HL-60 (cell line): ENCODE results near the gene KRTAP5-9.

Source experiments
- SPI1 ChIP-seq: IDR thresholded peaks from 2 replicates; pipeline ENCODE4 v1.6.1; 2012; ENCODE audit warnings: low read depth, mild to moderate bottlenecking, borderline replicate concordance
- TF ChIP-seq, protein P1 (sequence below): IDR thresholded peaks from one replicate; pipeline ENCODE4 v1.5.1; 2011; ENCODE audit warnings: low read length, control low read depth, inconsistent platforms; ENCODE audit not compliant: insufficient read depth

DNA sequence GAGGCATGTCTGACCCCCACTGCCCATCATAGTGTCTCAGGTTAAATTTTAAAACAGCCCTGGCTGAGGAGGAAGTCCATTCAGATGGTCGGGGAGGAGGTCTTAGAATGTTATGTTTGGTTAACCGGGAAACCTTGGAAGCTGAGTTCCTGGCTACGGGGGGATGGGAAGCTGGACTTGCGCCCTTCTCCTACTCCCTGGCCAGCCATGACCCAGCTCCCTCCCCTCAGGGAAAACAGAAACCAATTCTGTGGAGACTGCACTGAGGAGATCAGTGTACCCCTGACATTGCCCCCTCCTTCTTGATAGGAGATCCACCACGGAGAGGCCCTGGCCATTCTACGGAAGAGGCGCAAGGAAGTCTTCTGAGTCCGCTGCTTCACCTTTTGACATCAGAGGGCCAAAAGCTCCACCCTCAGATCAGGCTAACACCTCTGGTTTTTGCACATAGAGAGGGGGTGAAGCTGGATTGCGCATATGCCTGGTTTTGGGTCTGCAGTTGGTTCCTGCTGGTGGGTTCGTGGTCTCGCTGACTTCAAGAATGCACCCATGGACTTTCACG, 2.7 kb upstream of the KRTAP5-9 start:
- TF ChIP-seq, protein P1, sequence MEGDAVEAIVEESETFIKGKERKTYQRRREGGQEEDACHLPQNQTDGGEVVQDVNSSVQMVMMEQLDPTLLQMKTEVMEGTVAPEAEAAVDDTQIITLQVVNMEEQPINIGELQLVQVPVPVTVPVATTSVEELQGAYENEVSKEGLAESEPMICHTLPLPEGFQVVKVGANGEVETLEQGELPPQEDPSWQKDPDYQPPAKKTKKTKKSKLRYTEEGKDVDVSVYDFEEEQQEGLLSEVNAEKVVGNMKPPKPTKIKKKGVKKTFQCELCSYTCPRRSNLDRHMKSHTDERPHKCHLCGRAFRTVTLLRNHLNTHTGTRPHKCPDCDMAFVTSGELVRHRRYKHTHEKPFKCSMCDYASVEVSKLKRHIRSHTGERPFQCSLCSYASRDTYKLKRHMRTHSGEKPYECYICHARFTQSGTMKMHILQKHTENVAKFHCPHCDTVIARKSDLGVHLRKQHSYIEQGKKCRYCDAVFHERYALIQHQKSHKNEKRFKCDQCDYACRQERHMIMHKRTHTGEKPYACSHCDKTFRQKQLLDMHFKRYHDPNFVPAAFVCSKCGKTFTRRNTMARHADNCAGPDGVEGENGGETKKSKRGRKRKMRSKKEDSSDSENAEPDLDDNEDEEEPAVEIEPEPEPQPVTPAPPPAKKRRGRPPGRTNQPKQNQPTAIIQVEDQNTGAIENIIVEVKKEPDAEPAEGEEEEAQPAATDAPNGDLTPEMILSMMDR, result no peak
- TF ChIP-seq SPI1, result no peak
